Fibroblast of pulmonary artery (primary cell): ENCODE measurements around the gene CCL5.

Source experiments
- DNase-seq: peaks from one replicate; pipeline ENCODE4 v3.0.0-alpha.2; 2010; ENCODE audit warnings: low read depth
- H3K4me3 ChIP-seq: replicated peaks from 2 replicates; pipeline ENCODE4 v1.5.1; 2011; ENCODE audit warnings: low read depth, mild to moderate bottlenecking, control low read depth, low read length, moderate library complexity
- TF ChIP-seq, protein P1 (sequence below): IDR thresholded peaks from 2 replicates; pipeline ENCODE4 v1.5.1; 2011; ENCODE audit warnings: mild to moderate bottlenecking, control low read depth, low read length, inconsistent platforms; ENCODE audit errors: missing control alignments

CCL5 gene

DNA sequence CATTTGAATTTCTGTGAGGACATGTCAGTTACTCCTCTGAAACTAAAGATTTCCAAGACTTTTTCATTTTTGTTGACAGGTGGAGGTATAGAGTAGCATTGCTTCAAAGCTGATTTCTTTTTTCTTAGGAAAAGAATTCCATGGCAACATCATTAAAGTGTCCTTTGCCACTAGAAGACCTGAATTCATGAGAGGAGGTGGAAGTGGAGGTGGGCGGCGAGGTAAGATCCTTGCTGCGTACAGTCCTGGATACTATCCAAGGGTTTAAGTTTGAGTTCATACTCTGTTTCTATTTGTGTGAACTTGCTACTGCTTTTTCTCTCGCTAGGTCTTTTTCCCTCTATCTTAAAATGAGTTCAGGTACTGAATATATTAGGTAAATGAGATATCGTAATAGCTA lies 37.9 kb downstream of the CCL5 start:
- TF ChIP-seq, protein P1, sequence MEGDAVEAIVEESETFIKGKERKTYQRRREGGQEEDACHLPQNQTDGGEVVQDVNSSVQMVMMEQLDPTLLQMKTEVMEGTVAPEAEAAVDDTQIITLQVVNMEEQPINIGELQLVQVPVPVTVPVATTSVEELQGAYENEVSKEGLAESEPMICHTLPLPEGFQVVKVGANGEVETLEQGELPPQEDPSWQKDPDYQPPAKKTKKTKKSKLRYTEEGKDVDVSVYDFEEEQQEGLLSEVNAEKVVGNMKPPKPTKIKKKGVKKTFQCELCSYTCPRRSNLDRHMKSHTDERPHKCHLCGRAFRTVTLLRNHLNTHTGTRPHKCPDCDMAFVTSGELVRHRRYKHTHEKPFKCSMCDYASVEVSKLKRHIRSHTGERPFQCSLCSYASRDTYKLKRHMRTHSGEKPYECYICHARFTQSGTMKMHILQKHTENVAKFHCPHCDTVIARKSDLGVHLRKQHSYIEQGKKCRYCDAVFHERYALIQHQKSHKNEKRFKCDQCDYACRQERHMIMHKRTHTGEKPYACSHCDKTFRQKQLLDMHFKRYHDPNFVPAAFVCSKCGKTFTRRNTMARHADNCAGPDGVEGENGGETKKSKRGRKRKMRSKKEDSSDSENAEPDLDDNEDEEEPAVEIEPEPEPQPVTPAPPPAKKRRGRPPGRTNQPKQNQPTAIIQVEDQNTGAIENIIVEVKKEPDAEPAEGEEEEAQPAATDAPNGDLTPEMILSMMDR = no peak

DNA sequence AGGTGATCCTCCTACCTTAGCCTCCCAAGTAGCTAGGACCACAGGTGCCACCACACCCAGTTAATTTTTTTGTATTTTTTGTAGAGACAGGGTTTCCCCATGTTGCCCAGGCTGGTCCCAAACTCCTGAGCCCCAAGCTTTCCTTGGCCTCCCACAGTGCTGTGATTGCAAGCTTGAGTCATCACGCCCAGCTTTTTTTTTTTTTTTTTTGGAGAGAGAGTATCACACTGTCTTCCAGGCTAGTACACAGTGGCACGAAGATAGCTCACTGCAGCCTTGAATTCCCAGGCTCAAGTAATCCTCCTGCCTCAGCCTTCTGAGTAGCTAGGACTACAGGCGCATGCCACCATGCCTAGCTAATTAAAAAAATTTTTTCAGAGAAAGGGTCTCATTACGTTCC lies 38.7 kb downstream of the CCL5 start:
- H3K4me3 ChIP-seq = no peak overlapping the region
- TF ChIP-seq, protein P1 = no peak
- DNase-seq = peak; percentile 32

More for the DNA sequence above, 37.9 kb downstream of the CCL5 start:
- no peak for DNase-seq
- H3K4me3 ChIP-seq = no peak overlapping the region

DNA sequence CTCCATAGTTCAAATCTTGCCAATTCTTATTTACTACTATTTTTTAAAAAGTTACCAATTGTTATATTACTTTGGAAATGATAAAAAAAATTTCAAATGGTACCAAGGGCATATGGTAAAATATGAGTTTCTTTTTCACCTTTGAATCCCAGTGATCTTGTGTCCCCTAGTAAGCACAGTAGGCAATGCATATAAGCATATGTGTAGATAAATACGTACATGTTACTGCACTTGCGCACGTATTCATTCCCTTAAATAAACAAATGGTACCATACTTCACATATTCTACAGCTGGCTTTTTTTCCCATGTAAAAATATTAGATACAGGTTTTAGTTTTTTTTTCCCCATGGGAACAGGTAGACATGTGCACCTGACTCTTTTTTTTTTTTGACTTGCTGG lies 39.1 kb downstream of the CCL5 start:
- TF ChIP-seq, protein P1 = no peak
- no peak for DNase-seq
- H3K4me3 ChIP-seq = no peak overlapping the region

DNA sequence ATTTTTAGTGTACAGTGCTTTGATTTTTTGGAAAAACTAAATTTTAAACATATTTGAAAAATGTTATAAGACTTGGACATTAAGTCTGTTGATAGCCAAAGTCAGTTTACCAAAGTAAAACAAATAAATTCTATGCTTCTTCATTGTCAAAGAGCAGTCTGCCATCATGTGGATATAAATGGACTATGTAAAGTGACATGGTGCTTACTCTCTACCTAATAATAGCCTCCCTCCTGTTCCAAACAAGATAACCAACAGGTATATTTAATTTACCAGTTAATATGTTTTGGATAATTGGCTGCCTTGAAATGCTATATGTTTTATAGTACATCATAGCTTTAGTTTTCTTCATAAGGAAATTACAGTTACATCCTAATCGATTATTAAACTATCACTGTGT lies 55.0 kb downstream of the CCL5 start:
- TF ChIP-seq, protein P1 = no peak
- DNase-seq = no peak
- no peak overlapping the region for H3K4me3 ChIP-seq
